HG03196 (cell line): ENCODE measurements around the gene ZFR2.
"Not testable (repeated sequence)": the region's sequence is repeated elsewhere in the genome, so short reads cannot be mapped to it uniquely, and the experiment has no call there.

ENCODE experiments used
- ATAC-seq: cut with Tn5 transposase; IDR thresholded peaks from one replicate; pipeline ENCODE4 v1.9.1; 2021; ENCODE audit not compliant: unreplicated experiment

ZFR2 gene

GRCh38 chr19:3758297-3758696, 110.5 kb downstream of the ZFR2 start:
- ATAC-seq: not testable (repeated sequence)

GRCh38 chr19:3757705-3758104, 111.1 kb downstream of the ZFR2 start:
- not testable (repeated sequence) for ATAC-seq
